ENCODE measurements around the gene CSGALNACT2.

Gene CSGALNACT2

DNA sequence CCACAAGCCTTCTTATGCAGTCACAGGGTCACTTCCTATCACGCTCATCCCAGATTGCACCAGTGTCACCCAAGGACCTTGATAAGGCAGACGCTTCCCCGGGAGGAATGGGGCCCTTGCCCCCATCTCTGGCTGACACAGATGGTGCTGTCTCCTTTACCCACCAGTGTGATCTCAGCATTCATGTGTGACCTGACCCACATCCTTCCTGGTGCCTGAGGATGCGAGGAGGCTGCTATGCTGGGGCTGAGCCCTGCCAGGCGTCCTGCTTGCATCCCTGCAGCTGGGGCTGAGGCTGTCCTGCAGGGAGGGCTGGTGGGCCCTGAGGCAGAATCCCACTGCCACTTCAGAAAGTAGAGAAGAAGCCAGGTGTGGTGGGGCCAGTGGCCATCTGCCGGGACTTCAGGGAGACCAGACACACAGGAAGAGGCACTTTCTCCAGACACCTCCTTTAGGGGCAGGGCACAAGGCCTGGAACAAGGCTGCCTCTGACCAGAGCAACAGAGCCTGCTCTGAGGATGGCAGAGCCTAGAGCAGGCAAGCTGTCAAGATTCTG, 93.4 kb downstream of the CSGALNACT2 start:
- DNase-seq, result peak; percentile 10 to 58

DNA sequence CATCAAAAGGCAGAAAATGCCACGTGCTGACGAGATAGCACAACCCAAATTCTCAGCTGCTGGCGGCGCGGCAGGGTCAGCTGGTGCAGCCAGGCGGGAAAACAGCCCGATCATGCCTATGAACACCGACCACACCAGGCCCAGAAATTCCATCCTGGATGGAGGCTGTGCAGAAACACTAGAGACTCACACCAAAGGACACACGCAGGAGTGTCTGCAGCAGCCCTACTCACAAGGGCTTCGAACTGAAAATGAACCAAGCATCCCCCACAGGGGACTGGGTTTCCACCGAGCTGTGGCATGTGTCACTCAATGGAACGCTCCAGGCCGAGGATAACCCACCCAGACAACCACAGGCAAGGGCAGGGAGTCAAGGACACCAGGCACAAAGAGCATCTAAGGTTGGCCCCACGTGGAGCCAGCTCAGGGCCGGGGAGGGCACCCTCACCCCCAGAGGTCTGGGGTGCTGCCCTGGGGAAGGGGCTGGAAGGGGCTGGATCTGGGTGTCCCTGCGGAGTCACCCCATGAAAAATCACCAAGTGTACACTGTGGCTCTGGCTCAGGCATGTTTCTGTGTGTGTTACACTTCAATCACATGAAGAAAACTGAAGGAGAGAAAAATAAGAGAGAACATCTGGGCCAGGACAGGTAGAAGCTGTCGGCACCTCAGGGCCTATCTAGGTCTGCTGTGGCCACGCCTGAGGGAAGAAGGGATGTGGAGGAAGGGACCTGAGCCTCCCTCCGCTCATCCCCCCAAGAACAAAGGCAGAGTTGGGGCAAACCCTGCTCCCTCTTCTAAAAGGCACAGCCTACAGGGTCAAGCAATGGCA, 95.6 kb downstream of the CSGALNACT2 start:
- peak in 1 of 2 donors; percentile 1 for DNase-seq

DNA sequence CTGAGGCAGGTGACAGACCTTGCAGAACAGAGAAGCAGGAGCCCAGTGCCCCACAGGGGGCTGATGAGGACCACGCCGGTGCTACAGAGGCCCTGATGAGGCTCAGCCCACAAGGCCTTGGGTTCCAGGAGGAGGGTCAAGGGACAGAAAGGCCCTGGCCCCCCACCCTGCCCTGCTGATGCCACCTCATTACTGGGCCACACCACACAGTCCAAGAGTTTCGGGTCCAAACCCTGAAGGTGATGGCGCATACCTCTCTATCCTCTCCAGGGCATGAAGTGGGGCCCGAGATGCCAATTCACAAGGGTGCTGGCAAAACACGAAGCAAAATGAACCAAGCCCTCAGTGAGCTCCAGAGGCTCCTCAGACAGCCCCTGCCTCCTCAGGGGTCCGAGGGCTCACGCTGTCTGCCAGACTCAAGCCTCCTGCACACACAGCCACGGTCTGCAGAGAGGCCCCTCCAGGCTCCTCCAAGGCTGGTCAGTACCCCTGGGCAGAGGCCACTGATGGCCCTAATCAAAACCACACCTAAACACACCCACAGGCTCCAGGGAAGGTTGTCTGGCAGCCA, 96.3 kb downstream of the CSGALNACT2 start:
- peak in 1 of 2 donors; percentile 1 for DNase-seq

All from CD4-positive, alpha-beta T cell treated with Interferon alpha-2 for 1 hour (primary cell).